HS-27A (cell line): ENCODE results near the gene KRT16.
"Not testable (repeated sequence)": the region's sequence is repeated elsewhere in the genome, so short reads cannot be mapped to it uniquely, and the experiment has no call there.

ENCODE experiments used
- DNase-seq: peaks from one replicate; pipeline ENCODE4 v3.0.0-alpha.2; 2012; ENCODE audit warnings: low read depth, missing footprints

Gene KRT16

DNA sequence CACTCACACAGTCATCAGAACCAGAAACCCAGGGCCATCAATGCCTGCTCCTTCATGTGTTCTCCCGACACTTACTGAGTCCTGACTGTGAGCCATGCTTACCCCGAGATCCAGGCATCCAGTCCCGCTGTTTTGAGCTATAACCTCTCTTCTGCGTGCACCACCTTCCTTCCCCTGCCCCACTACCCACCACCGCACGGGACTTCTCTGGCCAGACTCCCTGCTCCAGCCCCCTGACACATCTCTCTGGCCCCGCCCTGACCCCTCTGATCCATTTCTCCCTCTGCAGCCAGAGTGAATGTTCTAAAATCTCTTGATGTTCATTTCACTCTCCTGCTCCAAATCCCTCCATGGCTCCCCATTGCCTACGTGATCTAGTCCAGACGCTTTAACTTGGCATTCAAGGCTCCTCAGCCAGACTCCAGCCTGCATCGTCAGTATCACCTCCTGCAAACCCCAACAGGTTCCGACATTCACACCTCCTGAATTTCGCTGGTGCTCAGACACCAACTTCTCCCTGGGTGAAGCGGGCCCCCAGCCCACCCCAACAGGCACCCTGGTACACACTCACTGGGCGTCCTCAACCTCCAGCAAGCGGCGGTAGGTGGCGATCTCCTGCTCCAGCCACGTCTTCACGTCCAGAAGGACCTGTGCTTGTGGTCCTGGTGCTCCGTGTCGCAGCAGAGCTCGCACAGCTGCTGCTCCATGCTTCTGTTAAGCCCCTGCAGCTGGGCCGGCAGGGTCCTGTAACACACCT is 14.9 kb upstream of the KRT16 start:
- no peak for DNase-seq

DNA sequence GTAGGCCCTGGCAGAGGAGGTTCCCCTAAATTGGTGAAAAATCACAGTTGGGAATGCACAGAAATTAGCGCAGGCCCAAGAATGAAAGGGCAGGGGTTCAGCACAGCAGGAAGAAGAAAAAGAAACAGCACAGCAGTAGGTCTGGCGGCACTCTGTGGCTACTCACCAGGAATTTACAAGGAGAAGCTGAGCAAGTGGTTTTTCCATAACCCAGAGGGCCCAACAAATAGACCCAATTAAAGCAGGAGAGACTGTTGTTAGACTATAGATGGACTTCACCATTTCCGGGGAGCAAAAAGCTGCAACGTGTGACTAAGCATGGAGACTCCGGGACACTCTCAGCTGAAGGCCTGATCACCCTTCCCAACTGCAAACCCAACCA is 14.3 kb upstream of the KRT16 start:
- not testable (repeated sequence) for DNase-seq

DNA sequence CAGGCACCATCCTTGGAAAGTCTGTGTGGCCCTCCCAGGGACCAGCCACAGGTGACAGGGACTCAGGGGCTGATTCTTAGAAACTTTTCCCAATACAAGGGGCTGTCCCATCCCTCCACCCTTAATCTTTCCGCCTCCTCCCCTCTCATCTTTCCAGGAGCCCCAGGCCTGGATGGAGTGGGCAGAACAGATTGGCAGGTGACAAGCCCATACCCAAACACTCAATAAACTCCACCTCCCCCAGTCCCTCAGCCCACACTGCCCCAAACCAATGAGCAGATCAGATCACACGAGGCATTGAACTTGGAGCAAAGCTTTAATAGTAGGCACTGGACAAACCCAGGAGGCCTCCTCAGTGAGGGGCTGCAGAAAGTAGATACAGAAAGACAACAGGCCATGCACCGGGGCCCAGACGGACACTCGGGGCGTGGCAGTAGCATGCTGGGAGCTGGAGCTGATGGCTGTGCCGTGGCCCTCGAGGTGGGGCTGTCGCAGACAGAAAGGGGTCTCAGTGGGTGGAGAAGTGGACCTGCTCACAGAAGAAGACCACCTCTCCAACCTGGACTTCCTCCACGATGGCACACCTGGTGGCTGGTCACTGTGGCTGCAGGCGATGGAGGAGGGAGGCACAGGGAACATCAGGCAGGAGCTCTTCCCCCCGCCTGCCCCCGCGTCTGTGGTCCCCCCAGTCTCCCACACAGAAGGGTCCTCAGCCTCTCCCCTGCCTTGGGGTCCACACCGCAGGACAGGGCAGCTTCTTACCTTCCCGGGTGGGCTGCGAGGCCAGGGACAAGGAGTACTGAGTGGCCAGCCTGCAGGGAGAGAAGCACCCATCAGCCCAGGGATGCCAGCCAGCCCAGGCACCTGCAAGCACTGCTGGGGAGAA is 13.7 kb upstream of the KRT16 start:
- not testable (repeated sequence) for DNase-seq

DNA sequence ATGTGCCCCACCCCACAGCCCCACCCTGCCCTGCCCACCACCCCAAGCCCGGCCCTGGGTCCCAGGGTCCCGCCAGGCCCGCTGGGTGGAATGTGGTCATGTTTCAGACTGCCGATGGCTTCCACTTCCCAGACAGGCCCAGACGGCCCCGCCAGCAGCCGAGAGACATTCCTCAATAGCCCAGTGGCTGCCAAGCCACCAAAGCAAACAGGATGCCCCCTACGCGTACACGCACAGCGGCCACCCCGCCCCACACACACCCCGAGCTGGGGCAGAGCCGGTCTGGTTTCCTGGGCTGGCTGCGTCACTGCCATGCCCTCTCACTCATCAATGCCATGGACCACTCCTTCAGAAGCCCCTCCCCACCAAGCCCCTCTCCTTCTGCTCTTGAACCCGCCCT is 13.0 kb upstream of the KRT16 start:
- DNase-seq: no peak

DNA sequence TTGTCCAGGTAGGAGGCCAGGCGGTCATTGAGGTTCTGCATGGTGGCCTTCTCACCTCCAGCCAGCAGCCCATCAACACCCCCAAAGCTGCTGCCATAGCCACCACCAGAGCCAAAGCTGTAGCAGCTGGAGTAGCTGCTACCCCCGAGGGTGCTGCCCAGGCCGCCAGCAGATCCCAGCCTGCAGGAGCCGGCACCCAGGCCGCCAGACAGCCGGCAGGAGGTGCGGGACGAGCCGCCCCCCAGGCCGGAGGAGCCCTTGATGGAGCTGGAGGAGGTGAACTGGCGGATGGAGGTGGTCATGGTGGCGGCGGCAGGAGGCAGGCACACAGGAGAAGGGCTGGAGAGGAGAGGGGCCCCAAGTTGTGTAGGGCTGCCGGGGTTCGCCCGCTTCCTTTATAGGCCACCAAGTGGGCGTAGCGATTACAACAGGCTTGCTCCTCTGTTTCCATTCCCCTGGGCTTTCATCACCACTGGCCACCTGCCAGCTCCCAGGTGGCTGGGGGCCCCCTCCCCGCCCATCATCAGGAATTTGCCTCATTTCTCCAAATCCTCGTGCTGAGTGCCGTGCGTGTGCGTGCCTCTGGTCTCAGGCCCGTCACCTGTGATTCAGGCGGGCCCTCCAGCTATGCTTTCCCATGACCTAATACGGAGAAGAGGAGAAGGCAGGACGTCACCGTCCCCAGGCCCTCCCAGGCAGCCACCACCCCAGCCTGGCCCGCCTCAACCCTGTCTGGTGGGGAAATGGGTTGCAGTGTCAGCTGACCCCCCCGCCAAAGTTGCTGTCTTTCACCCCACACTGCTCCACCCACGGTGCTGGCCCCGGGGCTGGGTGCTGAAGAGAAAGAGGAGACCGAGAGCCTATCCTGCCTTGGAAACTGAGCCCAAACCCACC is 11.9 kb upstream of the KRT16 start, which contains the start of gene KRT17:
TSS of gene KRT17 (minus strand) at position 368 of the 894 bp plus-strand sequence. CDS start at position 302, 66 bp downstream.
- no peak for DNase-seq

DNA sequence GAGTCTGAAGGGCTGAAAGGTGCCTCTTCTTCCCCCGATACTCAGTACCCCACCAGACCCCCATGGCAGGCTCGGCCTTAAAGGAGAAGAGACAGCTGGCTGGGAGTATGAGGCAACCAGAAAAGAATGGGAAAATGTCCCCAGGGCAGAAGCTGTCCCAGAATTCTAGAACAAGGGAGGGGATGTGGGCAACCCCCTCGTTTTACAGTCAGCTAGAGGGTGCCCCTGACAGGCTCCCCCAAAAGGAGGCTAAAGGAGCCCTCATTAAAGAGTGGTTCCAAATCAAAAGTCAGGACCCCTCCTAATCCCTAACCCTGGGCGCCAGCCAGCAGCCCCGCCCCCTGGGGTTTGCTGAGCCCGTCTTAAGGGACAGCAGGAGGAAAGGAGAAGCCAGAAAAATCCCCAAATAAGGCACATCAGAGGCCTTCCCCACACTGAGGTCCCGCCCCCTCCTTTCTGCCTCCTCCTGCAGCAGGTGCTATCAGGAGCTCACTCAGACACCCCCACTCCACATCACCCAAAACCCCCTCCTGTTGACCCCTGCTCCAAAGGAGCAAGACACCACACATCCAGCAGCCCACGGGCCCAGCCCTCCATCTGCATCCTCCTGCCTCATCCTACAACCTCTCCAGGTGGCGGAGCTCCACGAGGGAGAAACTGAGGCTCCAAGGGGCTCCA is 10.8 kb upstream of the KRT16 start:
- not testable (repeated sequence) for DNase-seq

DNA sequence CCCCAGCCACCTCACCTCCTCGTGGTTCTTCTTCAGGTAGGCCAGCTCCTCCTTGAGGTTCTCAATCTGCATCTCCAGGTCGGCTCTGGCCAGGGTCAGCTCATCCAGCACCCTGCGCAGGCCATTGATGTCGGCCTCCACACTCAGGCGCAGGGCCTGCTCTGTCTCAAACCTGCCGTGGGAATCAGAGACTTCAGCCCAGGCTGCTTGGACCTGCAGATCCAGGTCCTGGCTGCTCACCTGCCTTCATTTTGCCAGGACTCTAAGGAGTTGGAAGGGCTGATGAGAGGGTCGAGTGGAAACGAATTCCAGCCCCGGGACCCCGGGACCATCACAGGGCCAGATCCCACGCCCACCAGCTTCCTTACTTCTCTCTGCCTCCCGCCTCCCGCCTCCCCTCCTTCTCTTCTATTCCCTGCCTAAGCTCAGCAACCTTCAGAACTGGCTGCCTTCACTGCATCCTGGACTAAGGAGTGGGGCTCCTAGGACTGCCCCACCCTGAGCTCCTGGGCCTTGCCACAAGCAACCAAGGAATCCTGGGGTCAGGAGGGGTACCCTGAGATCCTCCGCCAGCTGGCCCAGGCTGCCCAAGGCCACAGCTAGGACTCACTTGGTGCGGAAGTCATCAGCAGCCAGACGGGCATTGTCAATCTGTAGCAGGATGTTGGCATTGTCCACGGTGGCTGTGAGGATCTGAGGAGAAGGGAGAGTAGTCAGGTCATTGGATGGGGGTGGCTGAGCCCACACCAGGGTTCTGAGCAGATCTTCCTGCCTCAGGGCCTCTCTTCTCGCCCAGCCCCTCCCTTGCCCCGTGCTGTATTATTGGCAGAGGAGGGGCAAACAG is 10.0 kb upstream of the KRT16 start:
- not testable (repeated sequence) for DNase-seq

DNA sequence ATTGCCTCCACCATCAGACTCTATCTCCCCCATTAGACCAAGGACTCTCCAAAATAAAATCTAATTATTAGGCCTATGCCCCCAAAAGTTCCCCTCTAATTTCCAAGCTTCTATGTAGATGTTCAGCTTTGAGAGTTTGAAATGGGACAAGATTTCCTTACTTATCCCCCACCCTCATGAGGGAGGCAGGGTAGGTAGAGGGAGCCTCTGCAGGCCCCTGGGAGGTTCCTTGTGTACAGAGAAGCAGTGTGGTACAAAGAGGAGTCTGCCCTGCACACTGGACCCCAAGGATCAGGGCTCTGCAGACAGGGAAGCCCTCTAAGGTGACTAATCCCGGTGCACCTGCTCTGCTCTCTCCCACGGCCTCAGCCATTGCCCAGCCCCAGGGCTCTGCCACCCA is 9.3 kb upstream of the KRT16 start:
- DNase-seq: no peak

DNA sequence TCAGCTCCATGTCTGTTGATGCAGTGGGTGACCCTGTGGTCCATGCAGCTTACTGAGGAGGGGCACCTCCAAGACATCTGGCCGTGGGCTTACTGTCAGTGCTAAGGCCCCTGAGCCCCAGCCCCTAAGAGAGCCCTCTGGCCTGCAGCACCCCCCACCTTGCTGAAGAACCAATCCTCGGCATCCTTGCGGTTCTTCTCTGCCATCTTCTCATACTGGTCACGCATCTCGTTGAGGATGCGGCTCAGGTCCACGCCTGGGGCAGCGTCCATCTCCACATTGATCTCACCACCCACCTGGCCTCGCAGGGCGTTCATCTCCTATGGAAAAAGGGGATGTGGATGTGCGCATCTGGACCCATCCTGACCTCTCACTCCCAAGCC is 8.9 kb upstream of the KRT16 start:
- DNase-seq: not testable (repeated sequence)

DNA sequence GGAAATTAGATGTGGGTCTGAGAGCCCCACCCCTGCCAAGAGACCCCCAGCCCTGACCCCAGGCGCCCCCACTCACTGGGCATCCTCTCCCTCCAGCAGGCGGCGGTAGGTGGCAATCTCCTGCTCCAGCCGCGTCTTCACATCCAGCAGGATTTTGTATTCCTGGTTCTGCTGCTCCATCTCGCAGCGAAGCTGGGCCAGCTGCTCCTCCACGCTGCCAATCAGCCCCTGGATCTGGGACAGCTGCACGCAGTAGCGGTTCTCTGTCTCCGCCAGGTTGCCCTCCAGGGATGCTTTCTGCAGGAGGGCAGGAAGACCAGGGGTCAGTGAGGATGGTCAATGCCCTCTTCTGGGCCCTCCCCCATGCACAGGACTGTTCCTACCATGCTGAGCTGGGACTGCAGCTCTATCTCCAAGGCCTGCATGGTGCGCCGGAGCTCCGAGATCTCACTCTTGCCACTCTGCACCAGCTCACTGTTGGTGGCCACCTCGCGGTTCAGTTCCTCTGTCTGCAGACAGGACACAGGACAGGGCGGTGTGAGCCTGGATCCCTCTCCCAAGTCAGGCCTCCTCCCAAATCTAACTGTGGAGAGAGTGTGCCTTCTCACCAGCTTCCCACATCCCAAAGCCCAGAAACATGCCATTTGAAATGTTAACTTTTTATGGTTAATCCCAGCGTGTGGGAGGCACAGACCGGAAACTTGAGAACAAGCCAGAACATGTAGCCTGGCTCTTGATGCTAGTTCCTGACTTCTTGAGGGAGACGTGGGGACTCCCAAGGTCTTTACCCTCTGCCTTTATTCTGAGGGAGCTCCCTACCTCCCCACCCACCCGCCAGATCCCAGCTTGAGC is 8.2 kb upstream of the KRT16 start:
- no peak for DNase-seq

DNA sequence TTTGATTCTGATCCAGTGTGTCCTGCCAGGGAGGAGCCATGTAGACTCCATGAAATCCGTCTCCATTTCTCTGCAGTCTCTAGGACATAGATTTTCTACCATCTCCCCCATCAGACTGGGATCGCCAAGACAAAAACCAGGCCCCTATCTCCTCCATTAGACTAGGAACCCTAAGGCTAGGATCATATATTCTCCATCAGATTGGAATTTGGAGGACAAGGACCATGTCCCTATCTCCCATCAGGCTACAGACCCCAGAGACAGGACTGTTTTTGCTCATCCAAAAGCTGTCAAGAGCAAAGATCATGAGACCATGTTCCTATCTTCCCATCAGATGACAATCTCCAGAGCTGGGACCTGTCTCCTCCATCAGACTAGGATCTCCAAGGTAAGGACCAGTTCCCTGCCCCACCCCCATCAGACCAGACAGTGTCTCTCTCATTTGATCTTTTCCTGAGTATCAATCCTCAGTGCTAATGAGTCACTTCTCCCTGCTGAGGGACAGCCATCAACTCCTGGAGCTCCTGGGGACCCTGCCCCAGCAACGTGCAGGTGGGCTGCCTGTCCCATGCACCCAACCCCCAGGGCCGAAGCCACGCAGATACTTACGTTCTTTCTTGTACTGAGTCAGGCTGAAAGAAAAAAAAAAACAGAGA is 7.5 kb upstream of the KRT16 start:
- not testable (repeated sequence) for DNase-seq

DNA sequence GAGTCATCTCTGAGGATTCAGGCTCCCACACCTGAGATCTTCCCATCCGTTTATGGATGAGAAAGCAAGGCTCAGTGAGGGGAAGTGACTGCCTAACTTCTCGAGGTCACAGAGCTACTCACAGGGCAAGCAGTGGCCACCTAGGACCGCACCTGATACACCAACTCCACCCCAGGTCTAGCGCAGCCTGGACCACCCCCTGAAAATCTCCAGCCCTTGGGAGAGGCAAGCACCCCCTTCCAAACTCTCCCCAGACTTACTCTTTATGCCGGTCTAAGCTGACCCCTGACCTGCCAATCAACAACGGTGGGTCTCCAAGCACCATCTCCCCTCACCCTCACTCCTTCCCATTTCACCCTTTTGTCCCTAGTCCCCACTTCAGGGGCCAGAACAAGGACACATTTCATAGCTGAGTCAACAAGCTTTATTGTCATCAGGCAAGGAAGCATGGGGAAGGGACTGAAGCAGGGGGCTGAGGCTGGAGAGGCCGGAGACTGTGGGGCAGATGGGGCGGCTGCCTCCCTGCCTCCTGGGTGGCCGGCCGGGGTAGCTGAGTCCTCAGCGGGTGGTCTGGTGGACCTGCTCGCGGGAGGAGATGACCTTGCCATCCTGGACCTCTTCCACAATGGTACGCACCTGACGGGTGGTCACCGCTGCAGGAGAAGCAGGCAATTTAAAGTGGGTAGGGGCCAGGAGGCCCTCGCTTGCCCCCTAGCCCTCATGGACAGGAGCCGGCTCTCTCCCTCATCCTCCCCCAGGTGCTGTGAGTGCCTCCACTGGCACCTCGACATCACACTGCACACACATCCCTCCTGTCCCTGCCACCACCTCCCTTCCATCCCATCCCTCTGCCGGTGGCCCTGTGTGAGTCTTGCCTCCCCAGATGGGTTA is 6.7 kb upstream of the KRT16 start:
- no peak for DNase-seq

DNA sequence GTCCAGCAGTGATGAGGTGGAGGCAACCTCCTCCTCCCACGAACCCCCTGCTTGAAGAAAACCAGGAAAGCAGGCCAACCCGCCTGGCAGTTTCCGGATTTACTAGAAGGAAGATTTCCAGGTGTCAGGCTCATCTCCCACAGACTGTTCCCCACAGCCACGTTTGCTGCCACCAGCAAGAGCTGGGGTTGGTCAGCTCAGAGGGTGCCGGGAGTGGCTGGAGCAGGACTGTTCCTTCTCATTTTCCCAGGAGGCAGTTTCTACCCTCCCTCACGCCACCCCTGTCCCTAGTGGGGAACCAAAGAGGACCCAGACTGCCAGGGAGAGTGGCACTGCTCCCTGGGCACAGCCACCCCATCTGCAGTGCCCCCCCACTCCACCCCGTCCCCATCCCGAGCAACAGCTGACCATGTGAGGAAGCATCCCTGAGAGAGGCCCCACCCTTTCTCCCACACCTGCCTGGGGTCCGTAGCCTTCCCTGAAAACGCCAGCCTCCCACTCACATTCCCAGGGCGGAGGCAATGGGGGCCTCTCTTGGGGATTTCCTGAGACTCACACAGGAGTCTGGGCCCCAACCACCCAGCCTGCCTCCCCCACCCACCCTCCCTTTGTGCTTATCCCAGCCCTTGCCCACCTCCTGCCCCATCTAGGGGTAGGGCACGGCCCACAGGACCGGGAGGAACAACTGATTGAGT is 5.9 kb upstream of the KRT16 start:
- DNase-seq: no peak

DNA sequence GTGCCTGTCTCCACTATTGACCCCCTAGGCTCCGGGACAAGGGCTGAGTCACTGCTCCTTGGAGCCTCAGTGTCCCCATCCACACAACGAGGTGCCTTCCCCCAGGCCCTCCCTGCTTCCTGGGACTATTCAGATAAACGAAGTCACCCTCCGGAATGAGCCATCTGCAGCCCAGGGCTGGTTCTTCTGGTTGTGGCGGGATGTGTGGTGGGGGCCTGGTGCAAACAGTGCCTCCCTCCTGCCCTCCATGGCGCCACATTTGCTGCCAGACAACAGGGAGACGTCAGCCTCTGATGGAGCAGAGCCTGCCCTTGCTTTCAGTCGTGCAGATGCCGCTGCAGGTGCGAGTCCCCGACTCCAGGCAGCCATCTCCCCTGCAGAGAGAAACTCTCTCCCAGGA is 5.1 kb upstream of the KRT16 start:
- DNase-seq: no peak

DNA sequence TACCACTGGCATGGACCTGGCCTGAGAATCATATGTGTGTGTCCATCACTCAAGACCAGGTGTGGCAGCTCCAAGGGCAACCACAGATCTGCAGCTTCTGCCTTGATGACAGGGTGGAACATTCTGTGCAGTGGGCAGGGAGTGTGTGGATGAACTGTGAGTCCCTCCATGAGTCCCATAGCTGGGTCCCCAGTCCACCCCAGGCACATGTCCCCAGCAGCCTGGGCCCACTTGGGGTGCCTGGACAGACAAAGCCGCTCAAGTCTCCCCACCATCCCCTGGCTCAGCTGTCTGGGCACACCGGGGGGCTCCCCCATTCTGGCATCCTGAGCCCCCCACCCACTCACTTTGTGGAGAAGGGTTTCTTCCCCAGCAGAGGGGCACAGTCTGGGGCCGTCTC is 4.6 kb upstream of the KRT16 start:
- no peak for DNase-seq

DNA sequence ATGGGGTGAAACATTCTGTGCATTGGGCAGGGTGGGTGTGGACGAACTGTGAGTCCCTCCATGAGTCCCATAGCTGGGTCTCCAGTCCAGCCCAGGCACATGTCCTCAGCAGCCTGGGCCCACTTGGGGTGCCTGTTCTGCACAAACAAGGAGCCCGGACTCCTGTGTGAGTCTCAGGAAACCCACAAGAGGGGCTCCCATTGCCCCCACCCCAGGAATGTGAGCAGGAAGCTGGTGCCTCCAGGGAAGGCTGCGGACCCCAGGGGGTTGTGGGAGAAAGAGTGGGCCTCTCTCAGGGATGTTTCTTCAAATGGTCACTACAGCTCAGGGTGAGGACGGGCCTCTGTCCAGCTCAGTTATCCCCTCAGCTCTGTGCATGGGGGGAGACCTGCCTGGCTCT is 3.9 kb upstream of the KRT16 start:
- DNase-seq: not testable (repeated sequence)

DNA sequence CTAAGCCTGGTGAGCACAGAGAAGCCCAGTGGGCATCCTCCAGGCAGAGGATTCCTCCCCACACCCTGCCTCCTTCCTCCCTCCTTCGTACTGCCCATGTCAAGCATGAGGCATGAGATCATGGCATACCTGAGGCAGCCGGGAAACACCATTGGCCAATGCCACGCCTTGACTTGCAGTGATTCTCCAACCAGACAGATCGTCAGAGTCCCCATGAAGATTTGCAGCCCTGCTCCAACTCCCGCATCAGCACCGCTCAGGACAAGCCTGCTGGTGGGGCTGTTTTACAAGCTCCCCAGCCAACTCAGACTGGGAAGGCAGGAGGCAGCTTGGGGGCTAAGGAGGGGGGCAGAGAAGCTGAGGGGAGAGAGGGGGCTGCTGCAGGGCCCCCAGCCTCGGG is 2.9 kb upstream of the KRT16 start:
- DNase-seq: no peak

DNA sequence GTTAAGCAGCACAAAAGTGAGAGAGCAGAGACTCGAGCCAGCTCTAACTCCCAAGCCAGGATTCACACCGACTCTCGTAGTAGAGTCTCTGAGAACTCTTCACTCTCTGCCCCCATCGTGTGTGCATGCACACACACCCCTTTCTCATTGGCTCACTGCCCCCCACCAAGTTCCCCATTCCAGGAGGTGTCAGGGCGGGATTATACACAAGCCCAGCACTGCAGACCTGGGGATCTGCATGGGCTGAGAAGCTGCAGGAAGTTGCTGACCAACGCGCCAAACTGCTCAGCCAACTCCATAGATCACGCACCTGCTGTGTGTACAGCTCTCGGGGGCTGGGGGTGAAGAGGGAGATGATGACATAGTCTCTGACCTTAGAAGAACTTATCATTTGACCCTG is 2.2 kb upstream of the KRT16 start:
- DNase-seq: not testable (repeated sequence)
